Globus pallidus (tissue), 1 donor: Measurements from ENCODE around the gene EXOC6B.
"Not testable (repeated sequence)": the region's sequence is repeated elsewhere in the genome, so short reads cannot be mapped to it uniquely, and the experiment has no call there.

Experiments used
- DNase-seq: peaks from one replicate; pipeline ENCODE4 v3.0.0-alpha.2; 2015; ENCODE audit warnings: low spot score

EXOC6B gene

GRCh38 chr2:72548081-72548764 lies 277.6 kb downstream of the EXOC6B start:
- DNase-seq: no peak

GRCh38 chr2:72545790-72546189 lies 280.0 kb downstream of the EXOC6B start:
- DNase-seq: no peak

- DNase-seq: no peak
These were observed 281.3 kb downstream of the EXOC6B start for GRCh38 chr2:72544554-72544953.

- no peak for DNase-seq
These were observed 282.2 kb downstream of the EXOC6B start for GRCh38 chr2:72543497-72544216.

GRCh38 chr2:72539071-72539552 lies 286.7 kb downstream of the EXOC6B start:
- no peak for DNase-seq

GRCh38 chr2:72538486-72538885 lies 287.3 kb downstream of the EXOC6B start:
- no peak for DNase-seq

- not testable (repeated sequence) for DNase-seq
These were observed 290.2 kb downstream of the EXOC6B start for GRCh38 chr2:72535586-72535985.

- no peak for DNase-seq
These were observed 292.1 kb downstream of the EXOC6B start for GRCh38 chr2:72533765-72534164.

- no peak for DNase-seq
These were observed 298.4 kb downstream of the EXOC6B start for GRCh38 chr2:72527424-72527823.

GRCh38 chr2:72526623-72527022 lies 299.2 kb downstream of the EXOC6B start:
- DNase-seq: no peak

- DNase-seq: no peak
These were observed 301.8 kb downstream of the EXOC6B start for GRCh38 chr2:72524071-72524470.

- peak; percentile 82 for DNase-seq
These were observed 310.1 kb downstream of the EXOC6B start for GRCh38 chr2:72515696-72516095.

- DNase-seq: no peak
These were observed 312.8 kb downstream of the EXOC6B start for GRCh38 chr2:72513011-72513410.

- no peak for DNase-seq
These were observed 313.5 kb downstream of the EXOC6B start for GRCh38 chr2:72512376-72512775.

- DNase-seq: no peak
These were observed 313.9 kb downstream of the EXOC6B start for GRCh38 chr2:72511906-72512305.

- no peak for DNase-seq
These were observed 328.1 kb downstream of the EXOC6B start for GRCh38 chr2:72497763-72498162.

GRCh38 chr2:72496479-72496878 lies 329.4 kb downstream of the EXOC6B start:
- DNase-seq: no peak

GRCh38 chr2:72494392-72494791 lies 331.4 kb downstream of the EXOC6B start:
- no peak for DNase-seq

- not testable (repeated sequence) for DNase-seq
These were observed 341.2 kb downstream of the EXOC6B start for GRCh38 chr2:72484622-72485021.

- no peak for DNase-seq
These were observed 342.5 kb downstream of the EXOC6B start for GRCh38 chr2:72483346-72483745.

- no peak for DNase-seq
These were observed 350.6 kb downstream of the EXOC6B start for GRCh38 chr2:72475246-72475645.

- no peak for DNase-seq
These were observed 367.9 kb downstream of the EXOC6B start for GRCh38 chr2:72457801-72458516.

- DNase-seq: no peak
These were observed 371.6 kb downstream of the EXOC6B start for GRCh38 chr2:72454189-72454588.
